ENCODE results near the gene PIN1.

DNA sequence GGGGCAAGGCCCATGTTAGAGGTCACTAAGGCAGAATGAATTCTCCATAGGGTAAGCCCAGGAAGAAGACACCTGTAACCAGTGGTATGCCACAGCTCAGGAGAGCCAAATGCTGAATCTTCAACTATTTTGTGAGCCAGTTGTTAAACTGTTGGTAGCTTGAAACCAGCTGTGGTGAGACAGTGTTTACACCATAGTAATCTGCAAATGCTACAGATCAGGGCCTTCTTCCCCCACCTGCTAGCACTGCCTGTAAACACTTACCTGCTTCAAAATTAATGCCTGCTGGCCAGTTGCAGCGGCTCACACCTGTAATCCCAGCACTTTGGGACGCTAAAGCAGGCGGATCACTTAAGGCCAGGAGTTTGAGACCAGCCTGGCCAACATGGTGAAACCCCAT, 28.3 kb upstream of the PIN1 start:
- TF ChIP-seq EZH2 (IDR thresholded peaks at IDR 0.05; ENCODE audit: insufficient read depth, poor library complexity, severe bottlenecking) (no peak), EZH2phosphoT487 (IDR thresholded peaks at IDR 0.05; ENCODE audit: insufficient read depth, low read depth) (no peak)
